Measurements from ENCODE around the gene MAFG. TPM values are rescaled to one million over a fixed set of nuclear protein-coding genes. Genes with fewer than 3 reads are reported as not detected.
A peak's percentile ranks its signal among the peaks of the same experiment; 100 is the strongest.

Gene MAFG
- total RNA-seq, 1 donor: 32.6 TPM

DNA sequence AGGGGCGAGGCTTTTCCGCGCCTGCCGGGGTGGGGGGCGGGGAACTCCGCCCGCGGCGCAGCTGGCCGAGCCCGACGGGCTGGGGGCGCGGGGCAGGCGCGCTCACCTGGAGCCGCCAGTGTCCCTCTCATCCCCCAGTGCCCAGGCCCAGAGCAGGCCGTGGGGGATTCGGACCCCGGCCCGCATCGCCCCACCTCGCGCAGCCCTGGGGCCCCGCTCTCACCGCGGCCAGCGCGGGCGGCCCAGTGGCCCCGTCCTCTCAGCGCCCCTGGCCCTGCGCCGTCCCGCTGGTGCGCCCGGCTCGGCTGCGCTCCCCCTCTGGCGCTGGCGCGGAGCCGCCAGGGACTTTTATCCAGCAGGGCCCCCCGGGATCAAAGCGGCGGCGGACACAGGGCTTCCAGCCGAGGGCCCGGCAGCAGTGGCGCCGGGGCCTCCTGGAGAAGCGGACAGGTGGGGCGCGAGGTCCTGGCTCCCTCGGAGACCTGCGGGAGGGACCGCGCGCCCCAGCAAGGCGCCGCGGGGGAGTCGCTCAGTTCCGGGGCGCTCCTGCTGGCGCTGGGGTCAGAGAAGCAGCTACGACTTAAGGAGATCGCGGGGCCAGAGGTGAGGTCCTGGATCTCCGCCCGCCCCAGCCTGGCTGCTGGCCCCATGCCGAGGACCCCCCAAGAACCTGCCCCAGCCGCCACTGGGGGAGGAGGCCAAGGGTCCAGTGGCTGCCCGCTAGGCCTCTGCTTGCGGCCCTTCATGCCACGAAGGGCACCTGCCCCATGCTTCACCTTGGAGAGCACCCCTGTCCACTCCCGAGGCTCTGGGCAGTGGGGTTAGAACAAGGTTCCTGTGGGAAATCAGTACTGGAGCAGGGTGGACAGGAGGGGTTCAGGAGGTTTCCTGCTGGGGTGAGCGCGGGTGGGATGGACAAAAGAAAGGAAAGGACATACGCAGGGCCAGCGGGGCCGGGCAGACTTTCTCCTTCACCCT lies 34.3 kb upstream of the MAFG start:
- TF ChIP-seq, protein P1, sequence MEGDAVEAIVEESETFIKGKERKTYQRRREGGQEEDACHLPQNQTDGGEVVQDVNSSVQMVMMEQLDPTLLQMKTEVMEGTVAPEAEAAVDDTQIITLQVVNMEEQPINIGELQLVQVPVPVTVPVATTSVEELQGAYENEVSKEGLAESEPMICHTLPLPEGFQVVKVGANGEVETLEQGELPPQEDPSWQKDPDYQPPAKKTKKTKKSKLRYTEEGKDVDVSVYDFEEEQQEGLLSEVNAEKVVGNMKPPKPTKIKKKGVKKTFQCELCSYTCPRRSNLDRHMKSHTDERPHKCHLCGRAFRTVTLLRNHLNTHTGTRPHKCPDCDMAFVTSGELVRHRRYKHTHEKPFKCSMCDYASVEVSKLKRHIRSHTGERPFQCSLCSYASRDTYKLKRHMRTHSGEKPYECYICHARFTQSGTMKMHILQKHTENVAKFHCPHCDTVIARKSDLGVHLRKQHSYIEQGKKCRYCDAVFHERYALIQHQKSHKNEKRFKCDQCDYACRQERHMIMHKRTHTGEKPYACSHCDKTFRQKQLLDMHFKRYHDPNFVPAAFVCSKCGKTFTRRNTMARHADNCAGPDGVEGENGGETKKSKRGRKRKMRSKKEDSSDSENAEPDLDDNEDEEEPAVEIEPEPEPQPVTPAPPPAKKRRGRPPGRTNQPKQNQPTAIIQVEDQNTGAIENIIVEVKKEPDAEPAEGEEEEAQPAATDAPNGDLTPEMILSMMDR (IDR thresholded peaks at IDR 0.05; ENCODE audit: extremely low read depth, low read depth, low read length): no peak
- Histone ChIP-seq H3K27me3 (ENCODE audit: insufficient read depth, low read length) (peaks cover 45% of the 10 kb centered on the region), H3K36me3 (ENCODE audit: insufficient read depth, low read length) (no peaks in the 10 kb centered on the region), H3K4me1 (ENCODE audit: insufficient read depth, low read length) (no peaks in the 10 kb centered on the region), H3K9me3 (ENCODE audit: low read depth, low read length) (no peaks in the 10 kb centered on the region), H3K79me2 (ENCODE audit: insufficient read depth, low read length) (no peaks in the 10 kb centered on the region), H3K4me3 (ENCODE audit: insufficient read depth, low read length) (no peak overlapping the region), H4K20me1 (ENCODE audit: insufficient read depth, low read length) (peaks cover 3% of the 10 kb centered on the region), H3K4me2 (ENCODE audit: insufficient read depth, low read length) (no peak overlapping the region), H3K27ac (ENCODE audit: low read depth, low read length) (no peak overlapping the region), H2AFZ (ENCODE audit: low read length) (no peak overlapping the region)
- peak; percentile 75 for DNase-seq (ENCODE audit: insufficient read length, low spot score, missing footprints)

DNA sequence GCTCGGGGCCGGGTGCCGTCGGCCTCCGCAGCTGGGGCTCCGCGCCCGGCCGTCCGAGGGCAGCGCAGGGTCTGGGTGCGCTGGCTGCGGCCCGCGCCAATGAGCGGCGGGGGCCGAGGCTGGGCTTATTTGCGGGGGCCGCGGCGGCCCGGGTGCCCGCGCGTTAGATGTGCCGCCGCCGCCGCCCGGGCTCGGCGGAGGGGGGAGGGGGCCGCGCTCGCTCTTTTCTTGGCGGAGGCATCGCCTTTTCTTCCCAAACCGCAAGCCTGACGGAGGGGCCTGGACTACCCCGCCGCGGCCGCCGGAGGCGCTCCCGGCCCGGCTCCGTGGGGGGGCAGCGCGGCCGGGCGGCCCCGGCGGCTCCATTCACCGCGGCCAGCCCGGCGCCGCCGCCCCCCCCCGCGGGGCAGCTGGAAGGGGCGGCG lies 33.6 kb upstream of the MAFG start, which contains the start of gene NOTUM:
NOTUM (minus strand) TSS at position 101 of the 425 bp plus-strand sequence. CDS start 278 bp downstream, outside the sequence.
- peaks cover 3% of the 10 kb centered on the region for H4K20me1 ChIP-seq (ENCODE audit: insufficient read depth, low read length)
- H3K27ac ChIP-seq (ENCODE audit: low read depth, low read length): no peak within 1 kb of the TSS
- no peaks in the 10 kb centered on the region for H3K9me3 ChIP-seq (ENCODE audit: low read depth, low read length)
- no peaks in the 10 kb centered on the region for H3K79me2 ChIP-seq (ENCODE audit: insufficient read depth, low read length)
- peak within 1 kb of the TSS; percentile 35 for H3K4me3 ChIP-seq (ENCODE audit: insufficient read depth, low read length)
- no peaks in the 10 kb centered on the region for H3K4me1 ChIP-seq (ENCODE audit: insufficient read depth, low read length)
- H3K27me3 ChIP-seq (ENCODE audit: insufficient read depth, low read length): peaks cover 45% of the 10 kb centered on the region
- TF ChIP-seq, protein P1 (IDR thresholded peaks at IDR 0.05; ENCODE audit: extremely low read depth, low read depth, low read length): no peak
- H3K36me3 ChIP-seq (ENCODE audit: insufficient read depth, low read length): no peaks in the 10 kb centered on the region
- DNase-seq (ENCODE audit: insufficient read length, low spot score, missing footprints): peak; percentile 97
- peak within 1 kb of the TSS; percentile 53 for H3K4me2 ChIP-seq (ENCODE audit: insufficient read depth, low read length)
- H2AFZ ChIP-seq (ENCODE audit: low read length): no peak within 1 kb of the TSS

DNA sequence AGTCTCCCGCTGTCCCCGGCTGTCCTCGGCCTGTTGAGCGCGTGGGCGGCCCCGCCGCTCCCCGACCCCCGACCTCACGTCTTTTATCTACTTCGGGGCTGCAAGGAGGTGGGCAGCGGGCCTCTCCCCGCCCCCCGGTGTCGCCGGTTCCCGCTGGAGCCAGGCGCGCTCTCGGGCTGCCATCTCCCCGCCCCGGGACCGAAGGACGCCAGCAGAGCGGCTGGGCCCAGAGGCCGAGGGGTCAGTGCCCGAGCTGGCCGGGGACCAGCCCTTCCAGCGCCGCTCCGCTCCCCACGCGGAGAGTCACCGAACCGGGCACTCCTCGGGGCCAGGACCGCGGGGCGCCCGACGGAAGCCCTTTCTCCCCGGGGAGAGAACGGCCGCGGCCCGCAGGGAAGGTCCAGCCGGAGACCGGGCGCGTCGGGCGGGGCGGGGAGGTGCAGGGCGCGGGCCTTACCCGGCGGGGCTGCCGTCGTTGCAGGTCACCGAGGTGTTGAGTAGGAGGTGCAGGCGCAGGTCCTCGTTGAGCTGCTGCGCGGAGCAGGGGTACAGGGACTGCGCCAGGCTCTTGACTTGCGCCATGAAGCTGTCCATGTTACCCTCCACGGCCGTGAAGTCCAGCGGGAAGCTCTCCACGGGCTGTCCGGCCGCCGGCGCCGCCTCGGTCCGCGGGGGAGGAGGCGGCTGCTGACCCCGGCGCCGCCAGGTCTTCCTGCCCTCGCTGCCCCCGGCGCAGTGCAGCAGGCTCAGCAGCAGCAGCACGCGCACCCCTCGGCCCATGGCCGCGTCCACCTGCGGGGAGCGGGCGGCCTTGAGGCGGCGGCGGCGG lies 32.8 kb upstream of the MAFG start:
- Histone ChIP-seq H3K27ac (ENCODE audit: low read depth, low read length) (no peak overlapping the region), H3K9me3 (ENCODE audit: low read depth, low read length) (no peaks in the 10 kb centered on the region), H3K79me2 (ENCODE audit: insufficient read depth, low read length) (no peaks in the 10 kb centered on the region), H3K4me3 (ENCODE audit: insufficient read depth, low read length) (peak overlapping the region; percentile 35), H2AFZ (ENCODE audit: low read length) (no peak overlapping the region), H4K20me1 (ENCODE audit: insufficient read depth, low read length) (peaks cover 3% of the 10 kb centered on the region), H3K4me1 (ENCODE audit: insufficient read depth, low read length) (no peaks in the 10 kb centered on the region), H3K27me3 (ENCODE audit: insufficient read depth, low read length) (peaks cover 45% of the 10 kb centered on the region), H3K36me3 (ENCODE audit: insufficient read depth, low read length) (no peaks in the 10 kb centered on the region), H3K4me2 (ENCODE audit: insufficient read depth, low read length) (peak overlapping the region; percentile 53)
- peak; percentile 82 for DNase-seq (ENCODE audit: insufficient read length, low spot score, missing footprints)
- TF ChIP-seq, protein P1 (IDR thresholded peaks at IDR 0.05; ENCODE audit: extremely low read depth, low read depth, low read length): no peak
